Measurements from ENCODE around the gene F11R.
"Not testable (repeated sequence)": the region's sequence is repeated elsewhere in the genome, so short reads cannot be mapped to it uniquely, and the experiment has no call there.

Gene F11R

GRCh38 chr1:161039546-161039945 is 18.6 kb upstream of the F11R start:
- no peak for DNase-seq (ENCODE audit: low spot score)

GRCh38 chr1:161039154-161039545 is 18.2 kb upstream of the F11R start:
- no peak for DNase-seq (ENCODE audit: low spot score)

GRCh38 chr1:161038523-161039153 is 17.7 kb upstream of the F11R start, which contains the start of gene TSTD1:
TSTD1 (minus strand) TSS chr1:161038964; CDS start chr1:161038889, 75 bp downstream.
- no peak for DNase-seq (ENCODE audit: low spot score)

- no peak for DNase-seq (ENCODE audit: low spot score)
Measured at GRCh38 chr1:161037661-161038522, 16.9 kb upstream of the F11R start.

- DNase-seq (ENCODE audit: low spot score) = no peak
Measured at GRCh38 chr1:161033751-161034150, 12.8 kb upstream of the F11R start.

- DNase-seq (ENCODE audit: low spot score) = no peak
Measured at GRCh38 chr1:161032409-161032808, 11.5 kb upstream of the F11R start.

GRCh38 chr1:161031874-161032273 is 10.9 kb upstream of the F11R start:
- no peak for DNase-seq (ENCODE audit: low spot score)

- not testable (repeated sequence) for DNase-seq (ENCODE audit: low spot score)
Measured at GRCh38 chr1:161029466-161029865, 8.5 kb upstream of the F11R start.

GRCh38 chr1:161026954-161027353 is 6.0 kb upstream of the F11R start:
- DNase-seq (ENCODE audit: low spot score) = not testable (repeated sequence)

- not testable (repeated sequence) for DNase-seq (ENCODE audit: low spot score)
Measured at GRCh38 chr1:161022432-161022831, 1.5 kb upstream of the F11R start.

GRCh38 chr1:161021970-161022353 is 1.0 kb upstream of the F11R start:
- no peak for DNase-seq (ENCODE audit: low spot score)

- peak; percentile 96 for DNase-seq (ENCODE audit: low spot score)
Measured at GRCh38 chr1:161021165-161021969, 415 bp upstream of the F11R start.

GRCh38 chr1:161019751-161020495 is 1.0 kb downstream of the F11R start:
- no peak for DNase-seq (ENCODE audit: low spot score)

GRCh38 chr1:161019111-161019660 is 1.8 kb downstream of the F11R start:
- not testable (repeated sequence) for DNase-seq (ENCODE audit: low spot score)

- DNase-seq (ENCODE audit: low spot score) = no peak
Measured at GRCh38 chr1:161018631-161018930, 2.4 kb downstream of the F11R start.

GRCh38 chr1:161017756-161018630 is 3.0 kb downstream of the F11R start:
- no peak for DNase-seq (ENCODE audit: low spot score)

- DNase-seq (ENCODE audit: low spot score) = not testable (repeated sequence)
Measured at GRCh38 chr1:161017181-161017580, 3.8 kb downstream of the F11R start.

GRCh38 chr1:161016683-161017082 is 4.3 kb downstream of the F11R start:
- not testable (repeated sequence) for DNase-seq (ENCODE audit: low spot score)

GRCh38 chr1:161013488-161014230 is 7.3 kb downstream of the F11R start:
- peak; percentile 76 for DNase-seq (ENCODE audit: low spot score)

GRCh38 chr1:161013131-161013487 is 7.8 kb downstream of the F11R start:
- no peak for DNase-seq (ENCODE audit: low spot score)

All from HuH-7 (cell line).